ENCODE data around the gene SMPD1.
"Not testable (repeated sequence)": the region's sequence is repeated elsewhere in the genome, so short reads cannot be mapped to it uniquely, and the experiment has no call there.

The SMPD1 gene

GRCh38 chr11:6388748-6389147 is 1.5 kb upstream of the SMPD1 start:
- no peak for DNase-seq (ENCODE audit: low read depth in 1 of 2, low spot score in 1 of 2)

DNA sequence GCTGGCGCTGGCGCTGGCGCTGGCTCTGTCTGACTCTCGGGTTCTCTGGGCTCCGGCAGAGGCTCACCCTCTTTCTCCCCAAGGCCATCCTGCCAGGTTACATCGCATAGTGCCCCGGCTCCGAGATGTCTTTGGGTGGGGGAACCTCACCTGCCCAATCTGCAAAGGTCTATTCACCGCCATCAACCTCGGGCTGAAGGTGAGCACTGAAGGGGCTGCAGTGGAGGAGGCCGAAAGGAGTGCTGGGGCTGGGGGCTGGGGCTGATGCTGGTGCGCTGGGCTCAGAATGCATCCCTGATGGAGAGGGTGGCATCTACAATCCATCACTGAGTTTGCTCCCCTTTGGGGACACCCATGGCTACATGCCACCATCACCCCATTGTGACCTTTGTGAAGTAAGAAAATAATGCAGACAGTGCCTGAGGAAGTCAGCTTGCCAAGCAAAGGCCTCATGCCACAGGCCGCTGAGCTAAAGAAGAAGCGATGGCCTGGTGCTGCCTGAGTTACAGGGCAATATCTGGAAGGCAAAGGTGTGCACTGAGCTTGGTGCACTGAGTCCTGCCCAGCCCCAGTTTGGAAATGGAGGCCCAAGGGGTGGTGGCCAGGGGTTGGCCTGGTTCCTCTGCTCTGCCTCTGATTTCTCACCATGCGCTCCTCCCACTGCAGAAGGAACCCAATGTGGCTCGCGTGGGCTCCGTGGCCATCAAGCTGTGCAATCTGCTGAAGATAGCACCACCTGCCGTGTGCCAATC is 620 bp downstream of the SMPD1 start:
- DNase-seq (ENCODE audit: low read depth in 1 of 2, low spot score in 1 of 2), result no peak

DNA sequence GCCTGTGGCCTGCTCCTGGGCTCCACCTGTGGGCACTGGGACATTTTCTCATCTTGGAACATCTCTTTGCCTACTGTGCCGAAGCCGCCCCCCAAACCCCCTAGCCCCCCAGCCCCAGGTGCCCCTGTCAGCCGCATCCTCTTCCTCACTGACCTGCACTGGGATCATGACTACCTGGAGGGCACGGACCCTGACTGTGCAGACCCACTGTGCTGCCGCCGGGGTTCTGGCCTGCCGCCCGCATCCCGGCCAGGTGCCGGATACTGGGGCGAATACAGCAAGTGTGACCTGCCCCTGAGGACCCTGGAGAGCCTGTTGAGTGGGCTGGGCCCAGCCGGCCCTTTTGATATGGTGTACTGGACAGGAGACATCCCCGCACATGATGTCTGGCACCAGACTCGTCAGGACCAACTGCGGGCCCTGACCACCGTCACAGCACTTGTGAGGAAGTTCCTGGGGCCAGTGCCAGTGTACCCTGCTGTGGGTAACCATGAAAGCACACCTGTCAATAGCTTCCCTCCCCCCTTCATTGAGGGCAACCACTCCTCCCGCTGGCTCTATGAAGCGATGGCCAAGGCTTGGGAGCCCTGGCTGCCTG is 1.4 kb downstream of the SMPD1 start:
- DNase-seq (ENCODE audit: low read depth in 1 of 2, low spot score in 1 of 2), result no peak

DNA sequence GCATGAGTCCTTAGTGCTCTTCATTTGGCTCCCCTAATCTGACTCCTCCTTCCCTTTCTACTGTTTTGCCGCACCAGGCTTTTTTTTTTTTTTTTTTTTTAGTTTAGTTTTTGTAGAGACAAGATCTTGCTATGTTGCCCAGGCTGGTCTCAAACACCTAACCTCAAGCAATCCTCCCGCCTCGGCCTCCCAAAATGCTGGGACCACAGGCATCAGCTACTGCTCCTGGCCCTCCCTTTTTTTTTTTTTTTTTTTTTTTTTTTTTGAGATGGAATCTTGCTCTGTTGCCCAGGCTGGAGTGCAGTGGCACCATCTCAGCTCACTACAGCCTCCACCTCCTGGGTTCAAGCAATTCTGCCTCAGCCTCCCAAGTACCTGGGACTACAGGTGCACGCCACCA is 2.0 kb downstream of the SMPD1 start:
- DNase-seq (ENCODE audit: low read depth in 1 of 2, low spot score in 1 of 2), result not testable (repeated sequence)

GRCh38 chr11:6393989-6394670 is 3.9 kb downstream of the SMPD1 start:
- no peak for DNase-seq (ENCODE audit: low read depth in 1 of 2, low spot score in 1 of 2)

DNA sequence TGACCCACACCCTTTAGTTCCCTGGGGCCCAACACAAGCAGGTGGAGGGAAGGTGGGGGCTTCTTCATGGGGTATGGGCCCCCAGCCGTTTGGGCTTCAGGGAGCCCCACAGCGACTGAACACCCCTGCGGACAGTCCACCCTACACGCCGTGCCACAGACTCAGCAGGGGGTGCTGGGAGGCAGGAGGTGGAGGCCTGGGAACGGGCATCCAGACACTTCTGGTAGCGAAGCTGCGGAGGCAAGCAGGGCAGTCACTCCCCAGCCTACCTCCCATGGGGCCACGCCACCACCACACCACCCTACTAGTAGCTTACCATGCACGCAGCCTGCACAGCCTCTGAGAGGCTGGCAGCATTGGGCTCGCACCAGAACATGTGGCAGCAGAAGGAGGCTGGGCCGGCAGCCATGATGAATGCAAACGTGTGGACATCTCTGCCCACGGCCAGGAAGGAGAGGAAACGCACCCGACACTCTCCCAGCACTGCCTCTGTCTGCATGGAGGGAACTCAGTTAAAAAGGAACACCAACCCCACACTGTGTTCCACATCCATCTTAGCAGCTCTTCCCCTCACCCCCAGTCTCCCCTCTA is 5.3 kb downstream of the SMPD1 start:
- no peak for DNase-seq (ENCODE audit: low read depth in 1 of 2, low spot score in 1 of 2)

GRCh38 chr11:6397156-6397555 is 6.9 kb downstream of the SMPD1 start:
- DNase-seq (ENCODE audit: low read depth in 1 of 2, low spot score in 1 of 2), result no peak

- DNase-seq (ENCODE audit: low read depth in 1 of 2, low spot score in 1 of 2), result no peak
Observed at GRCh38 chr11:6397636-6398035, 7.4 kb downstream of the SMPD1 start.

DNA sequence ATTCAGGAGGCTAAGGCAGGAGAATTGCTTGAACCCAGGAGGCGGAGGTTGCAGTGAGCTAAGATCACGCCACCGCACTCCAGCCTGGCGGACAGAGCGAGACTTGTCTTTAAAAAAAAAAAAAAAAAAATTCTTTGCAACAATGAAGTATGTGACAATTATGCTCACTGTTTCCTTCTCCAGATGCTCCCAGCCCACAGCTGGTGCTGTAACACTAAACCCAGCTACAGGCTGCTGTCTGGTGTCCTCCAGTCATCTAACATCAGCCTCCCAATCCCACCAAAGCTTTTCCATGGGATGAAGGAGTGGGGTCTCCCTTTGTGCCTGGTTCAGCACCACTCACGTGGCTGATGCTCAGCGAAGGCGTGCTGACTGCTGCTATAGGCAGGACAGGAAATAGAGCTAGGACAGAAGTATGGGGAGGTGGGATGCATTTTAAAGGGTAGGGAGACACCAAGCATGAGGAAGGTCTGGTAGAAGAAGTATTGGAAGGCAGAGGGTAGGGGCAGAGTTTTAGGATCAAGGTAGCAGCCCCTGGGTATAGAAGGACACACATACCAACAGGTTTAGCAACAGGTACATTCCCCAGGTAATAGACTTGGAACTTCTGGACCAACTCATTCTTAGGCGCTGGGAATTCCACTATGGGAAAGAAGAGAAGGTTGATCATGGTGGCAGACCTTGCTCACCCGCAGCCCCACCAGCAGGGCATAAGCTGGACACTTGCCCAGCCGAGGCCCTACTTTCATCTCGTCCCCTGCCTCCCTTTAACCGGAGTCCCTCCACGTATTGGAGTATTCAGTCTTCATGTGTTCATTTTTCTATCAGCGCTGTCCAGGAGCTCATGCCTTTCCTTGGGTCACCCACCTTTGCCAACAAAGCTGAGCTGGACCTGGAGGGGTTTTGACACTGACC is 10.4 kb downstream of the SMPD1 start:
- no peak for DNase-seq (ENCODE audit: low read depth in 1 of 2, low spot score in 1 of 2)

DNA sequence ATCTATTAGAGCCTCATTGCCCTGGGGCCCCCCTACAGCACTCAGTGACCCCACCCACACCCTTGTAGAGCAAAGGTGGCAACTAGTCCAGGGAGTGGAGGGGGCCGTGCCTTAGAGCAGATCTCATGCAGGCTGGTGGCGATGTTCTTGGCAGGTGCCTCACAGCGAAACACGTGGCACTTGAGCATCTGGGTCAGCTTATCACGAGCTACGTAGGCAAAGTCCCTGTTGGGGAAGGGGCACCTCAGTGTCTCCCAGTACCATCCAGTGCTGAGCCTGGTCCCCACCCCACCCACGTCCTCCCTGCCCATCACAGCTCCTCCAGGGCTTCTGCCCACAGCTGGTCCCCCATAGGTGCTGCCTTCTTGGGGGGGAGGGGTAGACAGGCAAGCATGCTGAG is 11.2 kb downstream of the SMPD1 start:
- DNase-seq (ENCODE audit: low read depth in 1 of 2, low spot score in 1 of 2), result no peak

GRCh38 chr11:6402061-6402470 is 11.8 kb downstream of the SMPD1 start:
- no peak for DNase-seq (ENCODE audit: low read depth in 1 of 2, low spot score in 1 of 2)

DNA sequence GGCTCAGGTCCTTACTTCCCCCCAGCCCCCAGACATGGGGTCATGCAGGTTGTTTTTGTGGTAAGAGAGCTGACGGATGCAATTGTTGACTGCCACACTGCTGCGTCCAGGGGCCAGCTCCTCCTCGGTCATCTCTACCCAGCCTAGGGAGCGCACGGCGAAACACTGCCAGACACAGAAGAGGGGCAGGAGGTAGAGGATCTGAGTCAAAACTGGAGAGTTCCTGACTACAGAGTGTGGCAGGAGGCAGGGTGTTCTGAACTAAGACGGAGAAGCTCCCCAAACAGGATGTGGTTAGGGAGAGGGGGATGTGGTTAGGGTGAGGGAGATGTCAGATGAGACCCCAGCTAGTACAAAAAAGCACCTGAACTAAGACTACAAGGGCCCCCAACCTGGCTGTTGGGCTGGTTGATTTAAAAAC is 12.3 kb downstream of the SMPD1 start:
- peak; percentile 41 to 47 for DNase-seq (ENCODE audit: low read depth in 1 of 2, low spot score in 1 of 2)

GRCh38 chr11:6403539-6403938 is 13.3 kb downstream of the SMPD1 start:
- no peak for DNase-seq (ENCODE audit: low read depth in 1 of 2, low spot score in 1 of 2)

DNA sequence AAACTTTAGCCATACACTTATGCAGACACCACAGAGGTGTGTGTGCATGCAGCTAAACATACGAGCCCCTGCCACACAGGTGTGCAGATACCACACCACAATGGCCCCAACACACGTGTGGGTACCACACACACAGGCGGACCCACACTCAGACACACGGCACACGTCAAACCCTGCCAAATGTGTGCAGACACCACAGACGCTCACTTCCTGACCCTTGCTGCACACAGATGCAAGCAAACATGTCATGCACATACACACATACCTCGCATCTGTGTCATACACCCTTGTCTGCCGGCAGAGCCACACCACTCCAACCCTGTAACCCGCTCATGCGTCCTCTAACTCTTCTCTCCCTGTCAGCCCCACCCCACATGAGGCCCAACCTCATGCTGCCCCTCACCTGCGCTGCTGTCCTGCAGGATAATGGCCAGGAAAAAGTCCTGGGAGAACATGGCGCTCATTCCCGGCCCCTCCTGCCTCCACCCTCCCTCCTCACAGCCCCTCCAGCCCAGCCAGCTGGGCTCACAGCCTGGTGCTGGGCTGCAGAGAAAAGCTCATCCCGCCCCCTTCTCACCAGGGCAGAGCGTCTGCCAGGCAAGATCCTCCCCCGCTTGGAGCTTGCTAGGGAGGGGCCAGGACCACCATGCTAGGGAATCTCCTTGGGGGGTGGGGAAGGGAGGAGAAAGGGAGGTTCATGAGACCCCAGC is 14.2 kb downstream of the SMPD1 start:
- no peak for DNase-seq (ENCODE audit: low read depth in 1 of 2, low spot score in 1 of 2)

DNA sequence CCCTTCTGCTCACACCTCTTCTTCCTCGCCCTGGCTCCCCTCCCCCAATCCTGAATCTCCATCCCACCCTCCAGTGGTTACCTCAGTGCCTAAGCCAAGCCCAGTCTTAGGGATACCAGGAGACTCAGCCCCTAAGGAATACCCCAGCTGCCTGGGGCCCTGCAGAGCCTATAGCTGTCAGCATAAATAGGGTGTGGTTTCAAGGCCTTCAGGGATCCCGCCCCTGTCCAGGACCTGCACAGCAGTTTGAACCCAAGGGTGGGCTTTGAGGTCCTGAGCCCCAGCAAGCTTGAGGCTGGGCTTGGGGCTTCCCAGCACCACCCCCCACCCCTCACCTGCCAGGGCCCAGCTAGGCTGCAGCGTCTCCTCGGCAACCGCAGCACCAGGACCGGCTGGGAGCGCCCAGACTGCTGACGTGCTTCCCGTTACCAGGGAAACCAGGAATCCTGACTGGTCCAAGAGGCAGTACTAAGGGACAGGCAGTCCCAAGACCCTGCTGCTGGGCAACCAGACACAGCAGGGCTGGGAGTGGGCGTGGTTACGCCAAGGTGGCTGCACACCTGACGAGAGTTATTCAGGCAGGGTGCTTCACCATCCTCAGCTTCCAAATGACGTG is 14.9 kb downstream of the SMPD1 start:
- DNase-seq (ENCODE audit: low read depth in 1 of 2, low spot score in 1 of 2), result no peak

GRCh38 chr11:6405846-6406245 is 15.6 kb downstream of the SMPD1 start:
- DNase-seq (ENCODE audit: low read depth in 1 of 2, low spot score in 1 of 2), result no peak

DNA sequence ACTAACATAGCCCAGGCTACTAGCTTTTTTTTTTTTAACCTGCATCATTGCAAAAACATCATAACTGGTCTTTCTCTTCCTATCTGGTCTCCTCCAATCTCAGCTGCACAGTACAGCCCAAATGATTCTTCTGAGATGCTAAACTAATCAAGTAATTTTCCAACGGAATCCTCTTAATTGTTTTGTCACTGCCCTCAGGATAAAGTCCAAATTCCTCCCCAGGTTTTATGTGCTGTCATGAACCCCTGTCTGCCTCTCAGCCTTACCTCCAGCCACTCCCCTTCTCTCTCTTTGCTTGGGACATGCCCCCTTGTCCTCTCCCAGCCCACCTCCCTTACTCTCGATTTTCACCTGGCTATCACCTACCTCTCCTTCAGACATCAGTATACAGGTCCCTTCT is 16.1 kb downstream of the SMPD1 start:
- no peak for DNase-seq (ENCODE audit: low read depth in 1 of 2, low spot score in 1 of 2)

DNA sequence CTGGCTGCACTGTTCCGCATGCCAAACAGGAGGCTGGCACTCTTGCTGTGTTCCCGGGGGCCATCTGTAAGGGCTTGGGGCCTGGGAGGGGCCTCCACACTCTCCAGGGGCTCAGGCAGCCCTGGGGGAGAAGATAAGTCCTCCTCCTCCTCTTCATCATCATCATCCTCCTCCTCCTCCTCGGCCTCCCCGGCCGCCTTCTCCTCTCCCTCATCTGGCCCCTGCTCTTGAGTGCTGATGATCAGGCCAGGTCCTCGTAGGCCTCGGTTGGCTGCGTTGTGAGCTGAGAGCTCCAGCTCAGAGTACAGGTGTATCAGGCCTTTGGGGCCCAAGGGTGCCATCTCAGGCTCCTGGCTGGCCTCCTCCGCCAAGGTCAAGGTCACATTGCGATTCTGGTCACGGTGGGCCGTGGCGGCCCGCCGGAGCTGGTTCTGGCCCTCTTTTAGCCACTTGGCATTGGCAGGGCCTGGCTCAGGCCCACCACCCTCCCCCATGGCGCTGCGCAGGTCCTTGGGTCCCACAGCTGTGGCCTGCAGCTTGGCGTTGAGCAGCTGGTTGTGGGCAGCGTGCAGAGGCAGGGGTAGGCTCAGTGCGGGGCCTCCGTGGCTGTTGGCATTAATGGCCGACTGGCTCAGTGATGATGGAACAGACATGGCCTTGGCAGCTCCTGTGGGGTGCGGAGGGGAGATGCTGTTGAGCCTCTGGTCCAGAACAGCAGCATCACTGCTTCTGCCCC is 20.6 kb downstream of the SMPD1 start:
- DNase-seq (ENCODE audit: low read depth in 1 of 2, low spot score in 1 of 2), result no peak

GRCh38 chr11:6411594-6412031 is 21.3 kb downstream of the SMPD1 start:
- DNase-seq (ENCODE audit: low read depth in 1 of 2, low spot score in 1 of 2), result no peak
